Neuronal stem cell (in vitro differentiated cells): ENCODE measurements around the gene SLC30A2.
A peak's percentile ranks its signal among the peaks of the same experiment; 100 is the strongest.

Experiments
- DNase-seq: peaks from one replicate; pipeline ENCODE4 v3.0.0-alpha.2; 2013; ENCODE audit warnings: low spot score
- H2AFZ ChIP-seq: one replicate; pipeline ENCODE4 v1.6.1; 2013; ENCODE audit warnings: mild to moderate bottlenecking, low read length, inconsistent platforms
- H2AK5ac ChIP-seq: 2 replicates; pipeline ENCODE4 v1.6.1; 2013; ENCODE audit warnings: low read depth, mild to moderate bottlenecking, inconsistent platforms, low read length, moderate library complexity, mixed read lengths
- H2BK120ac ChIP-seq: 2 replicates; pipeline ENCODE4 v1.6.1; 2013; ENCODE audit warnings: low read depth, mild to moderate bottlenecking, inconsistent platforms, low read length, moderate library complexity, mixed read lengths
- H2BK12ac ChIP-seq: one replicate; pipeline ENCODE4 v1.6.1; 2013; ENCODE audit warnings: low read length, inconsistent platforms
- H2BK15ac ChIP-seq: 2 replicates; pipeline ENCODE4 v1.6.1; 2013; ENCODE audit warnings: mild to moderate bottlenecking, low read length, inconsistent platforms, mixed read lengths
- H2BK5ac ChIP-seq: one replicate; pipeline ENCODE4 v1.6.1; 2013; ENCODE audit warnings: inconsistent platforms, mild to moderate bottlenecking, low read length, moderate library complexity
- H3K14ac ChIP-seq: one replicate; pipeline ENCODE4 v1.6.1; 2013; ENCODE audit warnings: low read length, inconsistent platforms
- H3K18ac ChIP-seq: 2 replicates; pipeline ENCODE4 v1.6.1; 2013; ENCODE audit warnings: low read length, inconsistent platforms
- H3K23ac ChIP-seq: 2 replicates; pipeline ENCODE4 v1.6.1; 2013; ENCODE audit warnings: low read depth, mild to moderate bottlenecking, mixed read lengths, low read length, inconsistent platforms; ENCODE audit not compliant: poor library complexity
- H3K27ac ChIP-seq: replicated peaks from 3 replicates; pipeline ENCODE4 v1.5.1; 2013; ENCODE audit warnings: low read length, inconsistent platforms
- H3K27me3 ChIP-seq, 3 experiments: 2 replicates each; pipeline ENCODE4 v1.6.1; 2013; ENCODE audit warnings: low read length in 3 of 3, mild to moderate bottlenecking in 2 of 3, inconsistent platforms in 1 of 3, low read depth in 1 of 3, mixed read lengths in 1 of 3, moderate library complexity in 1 of 3; ENCODE audit not compliant: control insufficient read depth in 3 of 3, insufficient read depth in 3 of 3
- H3K36me3 ChIP-seq, 2 donors: replicated peaks in 1 of 2; 2 replicates each; pipeline ENCODE4 v1.6.1; 2013; ENCODE audit warnings: low read length in 2 of 2; ENCODE audit not compliant: control insufficient read depth in 2 of 2, insufficient read depth in 2 of 2
- H3K4ac ChIP-seq: 2 replicates; pipeline ENCODE4 v1.6.1; 2013; ENCODE audit warnings: inconsistent platforms, mild to moderate bottlenecking, low read length, moderate library complexity
- H3K4me1 ChIP-seq, 2 donors: 1 replicate in 1 of 2; 2 replicates in 1 of 2; pipeline ENCODE4 v1.6.1; 2013; ENCODE audit warnings: low read length in 2 of 2, low read depth in 1 of 2; ENCODE audit not compliant: control insufficient read depth in 2 of 2, insufficient read depth in 1 of 2
- H3K4me2 ChIP-seq: one replicate; pipeline ENCODE4 v1.6.1; 2013; ENCODE audit warnings: mild to moderate bottlenecking, low read length, inconsistent platforms; ENCODE audit not compliant: insufficient read depth, poor library complexity, severe bottlenecking
- H3K4me3 ChIP-seq, 2 donors: 2 replicates each; pipeline ENCODE4 v1.5.1; 2013; ENCODE audit warnings: low read length in 2 of 2, mild to moderate bottlenecking in 2 of 2, inconsistent platforms in 1 of 2, moderate library complexity in 1 of 2
- H3K79me1 ChIP-seq: one replicate; pipeline ENCODE4 v1.6.1; 2013; ENCODE audit warnings: low read depth, mild to moderate bottlenecking, inconsistent platforms, low read length, moderate library complexity
- H3K9ac ChIP-seq: one replicate; pipeline ENCODE4 v1.6.1; 2013; ENCODE audit warnings: mild to moderate bottlenecking, low read depth, low read length, inconsistent platforms; ENCODE audit not compliant: poor library complexity
- H3K9me3 ChIP-seq, 2 donors: replicated peaks in 1 of 2; 2 replicates each; pipeline versions ENCODE3 to v1.6.1; 2013; ENCODE audit warnings: low read length in 2 of 2, mild to moderate bottlenecking in 2 of 2, inconsistent platforms in 1 of 2, low read depth in 1 of 2, mixed read lengths in 1 of 2, moderate library complexity in 1 of 2; ENCODE audit not compliant: control insufficient read depth in 2 of 2, insufficient read depth in 1 of 2
- H4K8ac ChIP-seq: one replicate; pipeline ENCODE4 v1.6.1; 2013; ENCODE audit warnings: low read depth, mild to moderate bottlenecking, inconsistent platforms, low read length, moderate library complexity
- H4K91ac ChIP-seq: one replicate; pipeline ENCODE4 v1.6.1; 2013; ENCODE audit warnings: low read length, low read depth, mild to moderate bottlenecking, inconsistent platforms; ENCODE audit not compliant: poor library complexity
- WGBS, 2 donors: extraction: QIAGEN DNeasy Blood & Tissue Kit; methylation state at CpG; one replicate each; pipeline ENCODE4 v1.1.7; 2013; ENCODE audit warnings: missing lambda C conversion rate in 2 of 2, mixed read lengths in 1 of 2; ENCODE audit not compliant: insufficient read length in 2 of 2, insufficient replicate concordance in 1 of 2; ENCODE audit errors: extremely low coverage in 2 of 2; 5-methylcytosine and 5-hydroxymethylcytosine counted together

SLC30A2 gene

GRCh38 chr1:26036756-26037281 lies 9.1 kb downstream of the SLC30A2 start:
- Histone ChIP-seq H3K18ac (no peak overlapping the region), H3K4me1 (peaks cover 8 to 10% of the 10 kb centered on the region in 2 donors), H3K4ac (no peak overlapping the region), H3K27me3 (peaks cover 0 to 40% (median 12%) of the 10 kb centered on the region in 3 experiments), H2BK120ac (no peak overlapping the region), H4K8ac (no peak overlapping the region), H3K14ac (no peak overlapping the region), H3K4me2 (no peak overlapping the region), H2BK12ac (no peak overlapping the region), H3K79me1 (no peaks in the 10 kb centered on the region), H2AFZ (no peak overlapping the region), H2AK5ac (peak overlapping the region; percentile 33), H3K9ac (no peak overlapping the region), H3K36me3 (no peaks in the 10 kb centered on the region), H3K27ac (no peak overlapping the region), H2BK15ac (peak overlapping the region; percentile 6), H2BK5ac (peak overlapping the region; percentile 9), H3K23ac (peak overlapping the region; percentile 99), H3K4me3 (peak overlapping the region in 1 of 2 donors; percentile 41), H3K9me3 (no peaks in the 10 kb centered on the region), H4K91ac (no peak overlapping the region)
- WGBS, 2 donors, result no CpG with 5 or more reads among the region's 11 CpGs
- DNase-seq, result no peak

GRCh38 chr1:26035959-26036755 lies 9.8 kb downstream of the SLC30A2 start:
- Histone ChIP-seq H3K79me1 (no peaks in the 10 kb centered on the region), H3K27ac (no peak overlapping the region), H3K9me3 (no peaks in the 10 kb centered on the region), H3K4me3 (peak overlapping the region; percentile 64 to 94), H2BK5ac (peak overlapping the region; percentile 82), H3K23ac (peak overlapping the region; percentile 99), H3K27me3 (peaks cover 0 to 34% (median 11%) of the 10 kb centered on the region in 3 experiments), H3K4ac (no peak overlapping the region), H3K4me2 (peak overlapping the region; percentile 99), H2AFZ (peak overlapping the region; percentile 94), H4K91ac (no peak overlapping the region), H2AK5ac (peak overlapping the region; percentile 33), H3K36me3 (no peaks in the 10 kb centered on the region), H2BK120ac (no peak overlapping the region), H4K8ac (no peak overlapping the region), H3K14ac (peak overlapping the region; percentile 63), H2BK12ac (no peak overlapping the region), H3K18ac (peak overlapping the region; percentile 99), H2BK15ac (peak overlapping the region; percentile 72), H3K4me1 (peaks cover 8 to 10% of the 10 kb centered on the region in 2 donors), H3K9ac (peak overlapping the region; percentile 89)
- no CpG with 5 or more reads among the region's 39 CpGs for WGBS, 2 donors
- peak; percentile 81 for DNase-seq

GRCh38 chr1:26035203-26035958 lies 10.5 kb downstream of the SLC30A2 start:
- Histone ChIP-seq H3K27ac (peak overlapping the region; percentile 61), H2AK5ac (peak overlapping the region; percentile 88), H3K36me3 (no peaks in the 10 kb centered on the region), H3K9ac (peak overlapping the region; percentile 89), H2BK5ac (peak overlapping the region; percentile 82), H2BK12ac (no peak overlapping the region), H3K23ac (peak overlapping the region; percentile 99), H2BK120ac (no peak overlapping the region), H2AFZ (peak overlapping the region; percentile 94), H3K4me1 (peaks cover 8 to 10% of the 10 kb centered on the region in 2 donors), H4K91ac (no peak overlapping the region), H3K18ac (peak overlapping the region; percentile 99), H3K4me2 (peak overlapping the region; percentile 99), H3K4me3 (peak overlapping the region; percentile 64 to 94), H4K8ac (no peak overlapping the region), H3K4ac (peak overlapping the region; percentile 77), H3K9me3 (no peaks in the 10 kb centered on the region), H2BK15ac (peak overlapping the region; percentile 72), H3K14ac (peak overlapping the region; percentile 63), H3K27me3 (peaks cover 0 to 33% (median 10%) of the 10 kb centered on the region in 3 experiments), H3K79me1 (no peaks in the 10 kb centered on the region)
- whole genome bisulfite sequencing, 2 donors, result no CpG with 5 or more reads among the region's 60 CpGs
- DNase-seq, result peak; percentile 93
